Anterior cingulate cortex (tissue), 58 donors: ENCODE data around the gene CDK14.
"Not testable (repeated sequence)": the region's sequence is repeated elsewhere in the genome, so short reads cannot be mapped to it uniquely, and the experiment has no call there.

Experiments
- DNase-seq, 58 donors: peaks; one replicate each; lab custom pipeline; 2025; lab: John Stamatoyannopoulos, UW

Gene CDK14

DNA sequence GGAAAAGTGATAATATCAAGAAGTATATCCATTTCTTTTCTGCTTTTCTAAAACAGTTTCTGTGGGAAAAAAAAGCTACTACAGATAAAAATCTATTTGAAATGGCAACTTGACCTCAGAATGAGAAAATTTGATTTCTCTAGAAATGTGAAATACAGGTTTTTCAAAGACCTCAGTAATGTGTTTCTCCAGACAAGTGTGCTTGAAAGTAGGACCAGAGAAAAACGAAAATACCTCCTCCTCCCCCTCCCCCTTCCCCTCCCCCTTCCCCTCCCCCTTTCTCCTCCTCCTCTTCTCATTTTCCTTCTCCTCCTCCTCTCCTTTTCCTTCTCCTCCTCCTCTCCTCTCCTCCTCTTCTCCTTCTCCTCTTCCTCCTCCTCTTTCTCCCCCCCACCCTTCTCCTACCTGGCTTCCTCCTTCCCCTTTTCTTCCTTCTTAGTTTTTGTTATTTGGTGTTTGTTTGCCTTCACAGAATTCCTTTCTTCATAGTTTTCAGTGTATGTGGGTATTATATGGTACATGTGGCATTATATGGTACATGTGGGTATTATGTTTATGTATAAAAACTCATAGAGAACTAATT, 179.4 kb downstream of the CDK14 start:
- DNase-seq: no peak

DNA sequence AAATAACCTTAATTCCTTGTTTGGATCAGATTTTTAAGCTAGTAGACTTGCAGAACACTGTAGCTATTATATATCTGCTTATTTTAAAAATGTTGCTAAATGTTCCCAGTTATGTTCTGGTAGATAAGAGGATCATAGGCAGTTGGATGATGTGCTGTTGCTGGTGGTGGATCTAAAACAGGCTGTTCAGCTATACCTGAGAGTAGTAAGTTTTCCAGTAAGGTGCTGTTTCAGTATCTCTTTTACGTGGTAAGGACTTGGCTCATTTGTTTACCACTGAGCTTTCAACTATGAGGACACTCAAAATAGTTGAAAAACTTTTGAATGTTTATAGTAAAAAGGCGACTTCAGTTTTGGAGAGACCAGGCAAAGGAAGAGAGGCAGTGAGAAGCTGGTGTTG, 180.9 kb downstream of the CDK14 start:
- DNase-seq: no peak

DNA sequence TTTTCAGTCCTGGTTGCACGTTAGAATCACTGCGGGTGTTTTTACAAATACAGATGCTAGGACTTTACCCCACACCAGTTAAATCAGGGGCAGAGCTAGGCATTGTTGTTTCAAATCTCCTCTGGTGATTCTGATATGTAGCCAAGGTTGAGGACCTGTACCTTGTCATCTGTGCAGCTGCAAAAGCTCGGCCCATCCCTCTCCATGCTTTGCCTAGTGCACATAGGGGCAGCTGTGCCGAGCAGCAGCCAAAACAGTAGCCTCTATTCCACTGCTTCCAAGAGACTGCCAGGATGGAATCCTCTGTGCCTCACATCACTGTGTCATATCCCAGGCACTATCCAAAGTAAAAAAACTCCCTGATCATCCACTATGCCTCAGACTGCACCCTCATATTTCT, 181.3 kb downstream of the CDK14 start:
- DNase-seq: peak in 7 of 58 donors; percentile 0 to 22 (median 5)

DNA sequence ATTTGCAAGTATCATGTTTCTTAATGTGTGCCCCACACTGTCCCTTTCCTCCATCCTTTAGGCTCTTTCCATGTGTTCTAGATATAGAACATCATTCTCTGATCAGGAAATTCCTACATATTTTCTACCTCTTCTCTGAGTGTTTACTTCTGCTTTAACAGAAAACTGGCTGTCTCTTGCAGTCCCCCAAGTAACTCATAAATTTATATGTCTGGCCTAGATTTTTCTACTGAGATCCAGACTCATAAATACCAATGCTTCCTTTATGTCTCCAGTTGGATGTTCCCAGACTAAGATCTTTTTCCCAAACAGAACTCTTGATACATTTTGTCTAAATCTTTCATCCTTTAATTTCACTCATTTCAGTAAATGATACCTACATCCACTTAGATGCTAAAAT, 181.8 kb downstream of the CDK14 start:
- DNase-seq: no peak

DNA sequence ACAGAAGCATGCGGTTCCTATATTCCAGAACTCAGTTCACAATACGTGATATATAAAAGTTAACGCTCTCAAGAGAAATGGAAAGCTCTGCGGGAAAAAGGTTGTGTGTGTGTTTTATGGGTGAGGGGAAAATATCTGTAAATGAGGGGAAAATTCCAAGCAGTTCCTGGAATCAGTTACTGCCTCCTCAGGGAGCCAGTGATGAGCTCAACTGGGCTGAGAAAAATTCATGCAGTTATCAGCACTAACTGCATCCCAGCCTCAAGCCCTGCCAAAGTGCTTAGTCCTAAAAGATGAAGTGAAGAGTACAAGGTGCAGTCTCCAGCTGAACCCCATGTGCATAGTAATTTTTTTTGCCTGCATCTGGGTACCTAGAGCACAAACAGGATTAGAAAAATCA, 191.9 kb downstream of the CDK14 start:
- no peak for DNase-seq

DNA sequence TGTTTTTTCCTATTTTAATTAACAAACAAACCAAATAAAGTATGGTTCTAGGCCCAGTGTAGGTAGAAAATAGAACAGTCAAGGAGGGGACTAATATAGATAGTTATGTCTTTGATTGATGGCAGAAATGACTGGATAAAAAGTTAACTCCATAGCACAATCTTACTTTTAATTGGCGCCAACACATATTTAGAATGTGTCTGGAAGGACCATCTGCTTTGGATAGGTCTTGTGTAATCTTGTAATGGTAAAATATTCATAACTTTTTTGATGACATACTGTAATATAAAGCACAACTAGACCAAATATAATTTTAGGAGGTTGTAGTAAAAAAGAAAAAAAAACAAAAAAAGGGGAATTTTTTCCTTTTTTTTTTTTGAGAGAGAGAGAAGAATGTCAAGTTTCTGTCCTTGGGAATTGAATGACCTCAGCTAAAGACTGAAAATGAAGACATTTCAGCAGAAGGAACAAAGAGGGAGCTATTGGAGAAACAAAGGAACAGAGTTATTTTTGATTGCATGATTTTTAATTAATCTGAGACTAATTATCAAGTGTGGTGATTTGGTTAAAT, 193.7 kb downstream of the CDK14 start:
- DNase-seq: no peak

DNA sequence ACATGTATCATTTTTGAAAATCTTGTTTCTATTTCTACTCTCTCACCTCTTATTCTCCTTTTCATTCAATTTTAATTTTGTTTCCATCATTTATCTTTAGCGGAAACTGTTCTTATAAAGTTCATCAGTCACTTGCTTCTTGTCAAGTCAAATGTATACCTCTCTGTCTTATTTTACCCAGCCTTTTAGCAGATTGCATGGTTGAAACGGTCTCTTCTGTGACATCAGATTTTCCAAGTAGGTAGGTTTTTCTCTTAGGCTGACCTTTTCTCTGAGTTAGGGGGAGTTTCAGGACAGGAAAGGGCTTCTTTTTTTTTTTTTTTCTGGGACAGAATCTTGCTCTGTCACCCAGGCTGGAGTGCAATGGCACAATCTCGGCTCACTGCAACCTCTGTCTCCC, 195.5 kb downstream of the CDK14 start:
- no peak for DNase-seq

DNA sequence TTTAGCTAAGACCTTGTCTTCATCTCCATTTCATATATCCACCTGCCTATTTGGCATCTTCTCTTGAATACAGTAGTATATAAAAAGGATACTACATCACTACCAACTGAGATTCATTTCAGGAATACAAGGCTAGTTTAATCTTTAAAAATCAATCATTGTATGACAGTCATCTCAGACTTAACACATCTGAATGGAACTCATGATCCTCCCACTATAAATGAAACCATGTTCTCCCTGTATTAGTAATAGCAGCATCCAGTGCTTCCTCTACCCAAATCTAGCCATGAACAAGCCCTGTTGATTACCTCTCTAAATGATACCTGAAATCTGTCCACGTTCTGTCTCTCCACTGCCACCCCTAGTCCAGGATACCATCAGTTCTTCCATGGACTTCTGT, 196.2 kb downstream of the CDK14 start:
- DNase-seq: no peak

DNA sequence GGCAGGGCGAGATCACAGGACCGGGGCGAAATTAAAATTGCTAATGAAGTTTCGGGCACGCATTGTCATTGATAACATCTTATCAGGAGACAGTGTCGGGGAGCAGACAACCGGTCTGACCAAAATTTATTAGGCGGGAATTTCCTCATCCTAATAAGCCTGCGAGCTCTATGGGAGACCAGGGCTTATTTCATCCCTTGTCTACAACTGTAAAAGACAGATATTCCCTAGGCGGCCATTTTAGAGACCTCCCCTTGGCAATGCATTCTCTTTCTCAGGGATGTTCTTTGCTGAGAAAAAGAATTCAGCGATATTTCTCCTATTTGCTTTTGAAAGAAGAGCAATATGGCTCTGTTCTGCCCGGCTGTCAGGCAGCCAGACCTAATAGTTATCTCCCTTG, 198.1 kb downstream of the CDK14 start:
- not testable (repeated sequence) for DNase-seq

DNA sequence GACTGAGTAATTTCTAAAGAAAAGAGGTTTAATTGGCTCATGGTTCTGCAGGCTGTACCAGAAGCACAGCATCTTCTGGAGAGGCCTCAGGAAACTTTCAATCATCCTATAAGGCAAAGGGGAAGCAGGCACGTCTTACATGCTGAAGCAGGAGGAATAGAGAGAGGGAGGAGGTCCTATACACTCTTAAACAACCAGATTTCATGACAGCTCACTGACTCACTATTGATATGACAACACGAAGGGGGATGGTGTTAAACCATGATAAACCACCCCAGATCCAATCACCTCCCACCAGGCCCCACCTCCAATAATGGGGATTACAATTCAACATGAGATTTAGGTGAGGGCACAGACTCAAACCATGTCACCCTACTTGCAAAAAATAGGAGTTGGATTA, 201.5 kb downstream of the CDK14 start:
- DNase-seq: no peak

DNA sequence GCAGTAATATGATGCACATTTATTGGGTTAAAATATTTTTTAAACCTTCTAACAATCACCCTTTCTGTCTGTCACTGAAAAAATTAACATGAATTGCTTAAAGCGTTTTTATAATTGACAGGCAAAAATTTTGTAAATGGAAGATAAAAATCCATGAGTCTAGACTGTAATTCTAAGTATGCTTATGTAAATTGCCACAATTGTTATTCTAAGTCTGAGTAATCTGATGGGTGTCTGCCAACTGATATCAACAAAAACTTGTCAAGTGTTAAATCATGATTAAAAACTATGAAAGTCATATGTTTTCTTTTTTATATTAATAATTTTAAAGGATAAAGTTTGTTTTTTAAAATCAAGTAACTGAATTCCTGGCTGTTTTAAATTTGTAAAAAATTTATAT, 208.2 kb downstream of the CDK14 start:
- DNase-seq: no peak

DNA sequence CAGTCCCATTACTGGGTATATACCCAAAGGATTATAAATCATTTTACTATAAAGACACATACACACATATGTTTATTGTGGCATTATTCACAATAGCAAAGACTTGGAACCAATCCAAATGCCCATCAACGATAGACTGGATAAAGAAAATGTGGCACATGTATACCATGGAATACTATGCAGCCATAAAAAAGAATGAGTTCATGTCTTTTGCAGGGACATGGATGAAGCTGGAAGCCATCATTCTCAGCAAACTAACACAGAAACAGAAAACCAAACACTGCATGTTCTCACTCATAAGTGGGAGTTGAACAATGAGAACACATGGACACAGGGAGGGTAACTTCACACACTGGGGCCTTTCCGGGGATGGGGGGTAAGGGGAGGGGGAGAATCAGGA, 219.4 kb downstream of the CDK14 start:
- not testable (repeated sequence) for DNase-seq

DNA sequence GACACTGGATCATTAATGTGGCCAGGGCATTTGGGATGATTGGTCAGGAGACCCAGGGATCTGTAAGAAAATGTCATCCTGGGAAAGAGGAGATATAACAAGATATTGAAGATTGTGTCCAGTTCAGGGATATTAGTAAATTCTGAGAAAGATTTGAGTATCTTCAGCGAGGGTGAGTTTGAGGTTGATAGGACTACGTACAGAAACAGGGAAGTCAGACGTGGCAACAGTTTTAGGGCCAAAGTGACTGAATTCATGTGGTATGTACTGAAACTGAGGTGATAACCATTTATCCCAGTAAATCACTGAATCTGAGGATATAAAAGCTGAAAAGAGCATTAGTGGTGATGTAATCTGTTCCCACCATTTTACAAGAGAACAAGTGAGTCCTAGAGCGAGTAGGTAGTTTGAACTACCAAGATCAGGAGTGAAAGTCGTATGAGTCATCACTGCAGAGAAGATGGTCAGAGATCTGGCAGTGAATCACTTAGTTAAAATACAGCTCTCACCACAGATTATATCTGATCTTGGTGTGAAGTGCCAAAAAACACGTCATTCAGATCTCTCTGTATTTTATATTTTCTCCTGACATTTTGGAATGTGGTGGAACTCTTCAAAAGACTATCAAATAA, 220.5 kb downstream of the CDK14 start:
- DNase-seq: peak in 1 of 58 donors; percentile 57

DNA sequence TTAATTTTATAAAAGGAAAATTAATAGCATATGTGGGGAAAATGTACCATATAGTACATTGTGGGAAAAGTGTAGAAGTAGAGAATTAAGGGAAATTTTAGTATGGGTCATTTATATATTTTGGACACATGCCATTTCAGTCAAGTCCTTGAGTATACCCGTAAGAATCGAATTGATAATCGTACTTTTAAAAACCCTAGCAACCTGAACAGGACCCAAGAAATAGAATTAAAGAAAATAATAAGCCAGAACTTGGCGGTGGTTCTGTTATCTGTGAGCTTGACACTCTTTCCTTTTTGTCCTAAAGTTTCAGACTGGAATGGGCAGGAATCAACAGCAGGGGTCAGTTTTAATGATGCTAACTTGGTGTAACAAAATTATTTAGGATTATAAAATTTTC, 221.0 kb downstream of the CDK14 start:
- DNase-seq: no peak

DNA sequence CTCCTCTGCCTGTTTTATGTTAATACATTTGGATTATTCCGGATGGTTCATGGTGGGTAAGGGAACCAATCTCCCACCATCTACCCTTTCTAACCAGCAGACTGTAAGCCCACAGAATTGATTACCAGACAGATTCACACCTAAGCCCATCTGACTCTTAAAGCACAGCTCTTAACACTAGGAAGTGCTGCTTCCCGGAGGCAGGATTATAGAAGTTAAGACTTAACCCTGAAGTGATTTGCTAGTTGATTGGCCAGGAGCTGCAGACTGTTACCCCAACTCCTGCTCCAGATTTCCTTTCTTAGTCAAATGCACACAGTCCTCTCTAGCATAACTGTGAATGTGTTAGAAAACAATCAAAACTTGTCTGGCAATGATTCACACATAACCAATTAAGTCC, 221.7 kb downstream of the CDK14 start:
- no peak for DNase-seq

DNA sequence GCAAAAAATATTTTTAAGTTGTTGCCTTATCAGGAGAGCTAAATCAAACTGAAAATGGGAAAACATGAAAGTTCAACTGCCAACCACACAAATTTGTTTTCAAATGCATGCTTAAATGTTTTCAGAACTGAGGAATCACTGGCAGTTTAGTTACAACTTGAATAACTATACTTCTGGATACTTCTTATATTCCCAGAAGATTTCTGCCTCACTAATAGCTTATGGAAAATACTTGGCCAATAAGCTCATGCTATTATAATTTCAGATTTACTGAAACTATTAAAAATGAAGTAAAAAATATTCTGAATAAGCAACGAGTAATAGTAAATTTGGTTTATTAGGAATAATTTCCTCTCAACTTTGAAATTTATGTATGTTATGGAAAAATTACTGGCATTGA, 222.2 kb downstream of the CDK14 start:
- DNase-seq: no peak

DNA sequence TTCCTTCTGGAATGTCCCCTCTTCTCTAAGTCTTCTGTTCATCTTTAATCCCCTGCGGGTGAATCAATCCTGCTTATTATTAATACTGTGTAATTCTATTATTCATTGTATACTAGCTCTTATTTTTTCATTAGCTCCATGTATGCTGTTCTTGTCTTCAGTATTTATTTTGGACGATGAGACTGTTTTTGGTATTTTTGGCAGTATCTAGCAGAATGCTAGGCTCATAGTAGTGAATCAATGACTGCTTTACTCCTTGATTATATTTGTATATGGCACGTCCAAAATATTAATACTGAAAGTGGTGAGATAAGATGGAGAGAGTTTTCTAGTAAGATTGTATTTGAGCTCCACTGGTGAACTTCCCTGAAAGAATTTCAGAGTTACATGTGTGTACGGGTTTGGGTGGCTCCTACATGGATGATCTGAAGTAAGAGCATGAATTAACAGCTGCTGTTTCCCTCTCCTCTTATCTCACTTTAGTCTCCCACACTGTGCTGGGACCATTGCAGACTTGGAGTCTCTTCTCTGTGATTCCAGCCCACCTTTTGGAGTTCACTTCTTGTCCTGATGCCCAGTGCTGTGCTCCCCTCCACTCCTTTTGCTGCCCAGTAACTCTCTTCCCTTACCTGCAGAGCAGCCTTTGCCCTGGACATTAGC, 226.0 kb downstream of the CDK14 start:
- no peak for DNase-seq

DNA sequence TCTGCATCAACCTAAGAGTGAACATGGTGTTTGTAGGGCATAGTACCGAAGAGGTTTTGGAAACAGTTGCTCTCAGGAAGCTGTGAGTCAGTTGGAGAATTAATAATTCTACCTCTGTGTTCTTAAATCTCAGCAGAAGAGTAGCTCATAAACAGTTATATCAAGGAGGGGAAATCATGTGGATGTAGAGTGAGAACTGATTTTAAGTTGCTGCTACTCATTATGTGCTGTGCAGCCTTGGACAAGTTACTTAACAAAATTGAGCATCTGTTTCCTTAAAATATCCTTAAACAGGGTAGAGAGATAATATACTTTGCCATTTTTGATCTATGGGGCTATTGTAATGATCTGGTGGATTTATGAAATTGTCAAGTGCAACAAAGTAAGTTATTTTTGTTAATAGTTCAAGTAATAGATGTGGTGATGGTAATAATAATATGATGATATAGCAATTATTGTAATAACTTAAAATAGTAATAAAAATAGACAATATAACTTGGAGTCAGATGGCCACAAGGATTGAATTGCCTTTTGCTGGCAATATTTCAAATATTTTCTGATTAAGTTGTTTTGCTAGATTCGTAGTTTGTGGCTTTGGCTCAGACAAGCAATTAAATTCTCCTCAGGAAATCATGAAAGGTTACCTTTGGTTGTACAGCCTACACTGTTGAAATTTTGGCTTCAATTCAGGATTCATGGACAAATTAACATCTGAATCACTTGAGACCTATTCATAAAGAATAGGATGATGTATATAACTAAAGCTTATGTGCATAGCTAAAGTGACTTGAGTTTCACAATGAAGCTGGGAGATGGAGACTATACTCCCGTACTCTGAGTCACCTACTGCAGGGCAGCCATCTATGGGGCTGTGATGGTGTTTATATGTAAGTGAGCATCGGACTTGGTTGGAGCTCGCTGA, 228.5 kb downstream of the CDK14 start:
- DNase-seq: no peak

DNA sequence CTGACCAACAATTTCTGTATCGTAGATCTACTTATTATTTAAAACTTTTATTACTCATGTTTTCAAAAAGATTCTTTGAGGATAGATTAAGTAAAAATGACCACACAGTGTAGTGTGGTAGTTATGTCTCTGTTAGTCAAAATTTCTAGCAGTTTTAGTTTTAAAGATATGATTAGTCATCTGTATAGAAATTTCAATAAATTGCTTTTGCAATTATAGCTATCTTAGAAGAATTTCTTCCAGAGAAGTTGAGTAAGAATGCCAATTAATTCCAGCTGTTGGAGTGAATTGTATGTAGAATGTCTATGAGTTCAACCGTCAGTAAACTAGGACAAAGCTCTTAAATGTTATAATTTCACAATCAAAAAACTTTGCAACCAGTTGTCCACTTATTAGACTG, 229.7 kb downstream of the CDK14 start:
- no peak for DNase-seq

DNA sequence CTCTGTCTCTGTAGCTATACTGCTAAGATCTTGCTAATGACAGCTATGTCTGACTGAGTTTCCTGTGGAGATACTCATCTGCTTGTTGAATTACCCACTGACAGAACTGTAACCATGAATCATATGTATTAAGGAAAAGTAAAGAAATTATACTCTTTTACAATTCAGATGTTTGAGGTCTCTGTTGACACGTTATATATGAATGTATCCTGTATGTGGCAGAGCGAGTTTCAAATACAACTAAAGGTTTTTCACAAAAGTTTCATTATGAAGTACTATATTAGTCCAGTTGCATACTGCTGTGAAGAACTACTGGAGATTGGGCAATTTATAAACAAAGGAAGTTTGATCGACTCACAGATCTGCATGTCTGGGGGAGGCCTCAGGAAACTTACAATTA, 232.5 kb downstream of the CDK14 start:
- DNase-seq: no peak

DNA sequence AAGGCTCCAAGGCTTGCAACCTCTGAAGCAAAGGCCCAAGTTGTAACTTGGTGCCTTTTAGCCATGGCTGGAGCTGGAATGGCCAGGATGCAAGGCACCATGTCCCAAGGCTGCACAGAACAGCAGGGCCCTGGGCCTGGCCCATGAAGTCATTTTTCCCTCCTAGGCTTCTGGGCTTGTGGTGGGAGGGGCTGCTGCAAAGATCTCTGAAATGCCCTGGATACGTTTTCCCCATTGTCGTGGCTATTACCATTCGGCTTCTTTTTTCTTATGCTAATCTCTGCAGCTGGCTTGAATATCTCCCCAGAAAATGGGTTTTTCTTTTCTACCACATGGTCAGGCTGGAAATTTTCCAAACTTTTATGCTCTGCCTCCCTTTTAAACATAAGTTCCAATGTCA, 234.2 kb downstream of the CDK14 start:
- no peak for DNase-seq
